Measurements from ENCODE around the gene RDH12.

- TF ChIP-seq POLR2A (IDR thresholded peaks at IDR 0.05; ENCODE audit: low read depth, low read length) (no peak), EZH2 (IDR thresholded peaks at IDR 0.05; ENCODE audit: borderline replicate concordance, low read depth, low read length, severe bottlenecking) (no peak)
Observed at GRCh38 chr14:67665868-67666267, 35.8 kb upstream of the RDH12 start.
